GM18526 (cell line): ENCODE data around the gene COP1.

Source experiments
- POLR2A ChIP-seq: IDR thresholded peaks from 3 replicates; pipeline ENCODE4 v1.6.1; 2011; ENCODE audit not compliant: insufficient read length; ENCODE audit errors: extremely low read depth

COP1 gene

GRCh38 chr1:176098560-176098959 is 108.5 kb downstream of the COP1 start:
- TF ChIP-seq POLR2A = no peak

- no peak for TF ChIP-seq POLR2A
Measured at GRCh38 chr1:176096015-176096414, 111.1 kb downstream of the COP1 start.

DNA sequence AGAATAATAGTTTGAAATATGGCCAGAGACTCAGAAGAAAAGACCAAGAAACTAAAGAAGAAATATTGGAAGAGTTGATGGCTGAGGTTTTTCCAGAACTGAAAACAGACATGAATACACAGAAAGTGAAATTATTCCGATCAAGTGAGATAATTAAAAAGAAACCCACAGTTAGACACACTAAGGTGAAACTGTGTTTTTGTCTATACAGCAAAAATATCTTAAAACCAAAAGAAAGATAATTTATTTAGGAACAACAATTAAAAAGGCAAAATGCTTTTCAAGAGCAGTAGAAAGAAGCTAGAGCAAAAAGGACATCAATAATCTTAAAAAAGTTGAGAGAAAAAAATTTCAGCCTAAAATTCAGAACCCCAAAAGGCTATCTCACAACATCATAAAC is 116.3 kb downstream of the COP1 start:
- no peak for TF ChIP-seq POLR2A

- TF ChIP-seq POLR2A = no peak
Measured at GRCh38 chr1:176073524-176074157, 133.4 kb downstream of the COP1 start.

- TF ChIP-seq POLR2A = no peak
Measured at GRCh38 chr1:176068901-176069300, 138.2 kb downstream of the COP1 start.

GRCh38 chr1:176068256-176068655 is 138.8 kb downstream of the COP1 start:
- no peak for TF ChIP-seq POLR2A

GRCh38 chr1:176066709-176067108 is 140.4 kb downstream of the COP1 start:
- no peak for TF ChIP-seq POLR2A

DNA sequence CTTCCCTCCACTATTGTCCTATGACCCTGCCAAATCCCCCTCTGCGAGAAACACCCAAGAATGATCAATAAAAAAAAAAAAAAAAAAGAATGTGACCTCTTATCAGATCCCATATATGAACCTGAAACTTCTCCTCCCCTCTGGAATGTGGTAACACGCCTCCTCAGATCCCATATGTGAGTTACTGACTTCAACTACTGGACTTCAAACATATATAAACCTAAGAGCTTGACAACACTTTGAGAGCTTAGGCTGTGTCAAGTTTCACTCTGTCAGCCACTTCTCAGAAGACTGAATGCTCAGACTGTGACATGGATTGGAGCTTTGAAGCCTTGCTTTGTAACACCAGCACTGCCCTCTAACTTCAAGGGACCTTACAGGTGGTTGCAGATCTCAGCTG is 148.4 kb downstream of the COP1 start:
- TF ChIP-seq POLR2A = no peak

- no peak for TF ChIP-seq POLR2A
Measured at GRCh38 chr1:176056312-176056711, 150.8 kb downstream of the COP1 start.

DNA sequence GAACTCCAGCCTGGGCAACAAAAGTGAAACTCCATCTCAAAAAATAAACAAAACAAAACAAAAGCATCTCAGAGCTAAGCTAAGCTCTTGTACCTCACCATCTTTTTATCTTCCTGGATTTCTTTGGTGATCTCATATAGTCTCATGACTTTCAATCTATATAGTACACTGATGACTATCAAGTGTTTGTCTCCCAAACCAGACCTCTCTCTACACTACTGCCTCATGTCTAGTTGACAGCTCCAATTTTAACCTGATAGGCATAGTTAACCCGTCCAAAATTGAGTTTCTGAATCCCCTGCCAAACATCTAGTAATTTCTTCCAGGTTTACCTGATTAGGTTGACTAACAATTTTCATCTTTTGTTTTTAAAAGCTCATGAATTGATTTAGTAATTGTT is 151.7 kb downstream of the COP1 start:
- no peak for TF ChIP-seq POLR2A

- TF ChIP-seq POLR2A = no peak
Measured at GRCh38 chr1:176051902-176052518, 155.1 kb downstream of the COP1 start.

DNA sequence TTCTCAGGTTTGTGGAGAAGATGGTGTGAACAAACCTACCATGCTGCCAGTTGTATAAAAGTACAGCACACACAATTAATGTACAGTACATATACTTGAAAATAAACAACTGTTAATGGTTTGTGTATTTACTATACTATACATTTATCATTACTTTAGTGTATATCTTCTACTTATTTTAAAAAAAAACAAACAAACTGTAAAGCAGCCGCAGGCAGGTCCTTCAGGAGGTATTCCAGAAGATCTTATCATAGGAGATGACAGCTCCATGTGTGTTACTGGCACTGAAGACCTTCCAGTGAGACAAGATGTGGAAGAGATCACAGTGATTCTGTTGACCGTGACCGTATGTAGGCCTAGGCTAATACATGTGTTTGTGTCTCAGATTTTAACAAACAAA is 155.7 kb downstream of the COP1 start:
- no peak for TF ChIP-seq POLR2A

DNA sequence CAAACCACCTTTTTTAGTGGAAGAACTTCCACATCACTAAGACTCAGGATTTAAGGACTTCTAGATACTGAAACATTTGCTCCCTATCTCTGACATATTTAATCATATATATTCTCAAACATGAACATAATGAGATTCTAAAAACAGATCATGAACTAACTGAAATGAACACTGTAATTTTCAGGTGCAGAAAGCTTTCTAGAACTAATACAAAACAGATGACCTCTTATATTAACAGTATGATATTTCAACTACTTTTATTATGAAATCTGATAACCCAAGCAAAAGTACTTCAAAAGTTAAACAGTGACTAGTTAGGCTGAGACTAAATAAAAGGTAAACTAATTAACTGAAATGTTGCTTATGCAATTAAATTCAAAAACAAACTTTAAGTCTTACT is 157.5 kb downstream of the COP1 start:
- no peak for TF ChIP-seq POLR2A

DNA sequence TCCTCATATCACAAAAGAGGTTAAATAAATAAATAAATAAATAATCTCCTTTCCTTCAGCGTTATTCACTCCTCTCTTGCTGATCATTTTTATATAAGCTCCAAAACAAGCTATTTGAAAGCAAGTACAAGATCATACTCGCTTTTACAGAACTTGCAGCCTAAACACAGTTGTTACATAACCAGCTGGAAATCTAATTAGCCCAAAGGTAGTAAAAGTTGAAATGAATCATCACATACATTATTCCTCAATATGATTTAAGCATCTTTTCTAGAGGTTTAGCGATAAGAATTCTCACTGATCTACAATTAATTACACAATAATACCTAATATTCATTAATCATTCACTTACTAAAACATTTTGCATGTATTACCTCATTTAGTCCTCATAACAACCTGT is 160.2 kb downstream of the COP1 start:
- TF ChIP-seq POLR2A = no peak

- no peak for TF ChIP-seq POLR2A
Measured at GRCh38 chr1:176043537-176043936, 163.5 kb downstream of the COP1 start.

GRCh38 chr1:176033881-176034280 is 173.2 kb downstream of the COP1 start:
- TF ChIP-seq POLR2A = no peak

DNA sequence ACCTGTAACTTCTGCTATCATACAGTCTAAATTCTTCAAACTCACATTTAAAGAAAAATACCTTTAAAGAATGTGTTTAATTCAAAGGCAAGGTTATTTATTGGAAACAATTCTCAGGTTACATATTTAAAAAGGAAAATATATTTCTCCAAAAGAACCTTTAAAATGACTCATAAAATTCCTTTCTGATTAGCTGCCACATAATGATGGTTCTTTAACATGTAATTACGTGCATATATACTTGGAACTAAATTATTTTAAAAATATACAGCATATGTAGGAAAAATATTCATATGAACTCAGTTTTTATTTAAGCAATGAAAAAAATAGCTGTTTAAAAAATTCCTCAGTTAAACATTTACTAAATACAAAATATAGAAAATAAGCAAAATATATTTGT is 173.6 kb downstream of the COP1 start:
- TF ChIP-seq POLR2A = no peak
